Measurements from ENCODE around the gene PKN1.
A peak's percentile ranks its signal among the peaks of the same experiment; 100 is the strongest.

The PKN1 gene

DNA sequence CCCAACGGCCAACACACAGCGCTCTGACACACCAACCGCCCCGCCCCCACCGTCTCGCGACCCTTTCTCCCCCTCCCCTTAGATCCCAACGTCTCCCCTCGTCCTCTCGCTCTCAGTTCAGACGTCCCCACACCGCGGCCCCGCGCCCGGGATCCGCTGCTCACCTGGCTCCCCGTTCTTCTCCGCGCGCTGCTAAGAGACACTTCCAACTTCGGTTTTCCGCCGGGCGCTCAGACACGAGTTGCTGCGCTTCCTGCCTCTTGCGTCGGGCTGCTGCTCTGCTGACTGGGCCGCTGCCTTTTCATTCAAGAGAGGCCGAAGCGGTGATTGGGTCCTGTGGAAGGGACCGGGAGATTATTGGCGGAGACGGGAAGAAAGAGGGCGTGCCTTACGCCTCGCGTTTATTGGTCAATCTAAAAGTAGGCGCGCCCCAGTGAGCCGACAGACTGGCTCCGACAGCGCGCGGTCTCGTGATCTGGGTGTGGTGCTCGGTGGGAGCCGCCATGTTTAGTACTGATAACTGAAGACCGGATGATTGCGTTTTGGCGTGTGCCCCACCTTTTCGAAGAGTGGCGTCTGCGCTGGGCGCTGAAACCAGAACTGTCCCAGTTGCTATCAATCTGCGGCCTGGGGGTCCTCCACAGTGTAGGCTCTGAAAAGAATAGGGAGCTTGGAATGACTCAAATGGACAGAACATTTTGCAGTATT, 13.8 kb upstream of the PKN1 start, which contains the start of gene DDX39A:
Gene DDX39A (minus strand): TSS at position 236 of the 708 bp plus-strand sequence. CDS start 6,121 bp downstream, outside the sequence.
- Histone ChIP-seq H3K4me1 (ENCODE audit: low read length) (peaks cover 32% of the 10 kb centered on the region), H2AFZ (ENCODE audit: low read depth, low read length) (peak within 1 kb of the TSS; percentile 64; the same call in 1 of the 2 replicates)

DNA sequence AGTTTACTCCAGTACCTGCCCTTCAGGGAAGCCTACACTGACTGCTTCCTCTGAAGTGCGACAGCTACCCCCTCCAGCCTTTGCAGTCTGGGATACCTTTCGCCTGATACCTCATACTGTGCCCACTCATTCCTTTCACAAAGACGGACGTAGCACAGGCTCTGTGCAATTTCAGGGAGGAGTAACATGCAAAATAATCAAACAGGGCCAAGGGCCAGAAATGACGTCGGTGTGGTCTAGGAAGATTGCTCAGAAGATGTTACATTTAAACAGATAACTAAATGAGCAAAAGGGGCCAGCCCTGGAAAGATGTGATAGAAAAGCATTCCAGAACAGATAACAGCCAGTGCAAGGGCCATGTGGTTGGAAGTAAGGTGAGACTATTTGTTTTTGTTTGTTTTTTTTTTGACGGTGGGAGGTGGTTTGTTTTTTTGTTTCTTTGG, 7.4 kb upstream of the PKN1 start:
- Histone ChIP-seq H3K9me3 (ENCODE audit: insufficient read depth, low read length) (no peaks in the 10 kb centered on the region), H3K27me3 (ENCODE audit: low read depth, low read length) (peaks cover 4% of the 10 kb centered on the region; the same call in 1 of the 2 replicates), H3K4me1 (ENCODE audit: low read length) (peaks cover 8% of the 10 kb centered on the region; the same call in 1 of the 2 replicates), H3K4me2 (ENCODE audit: low read length) (no peak overlapping the region), H2AFZ (ENCODE audit: low read depth, low read length) (no peak overlapping the region), H3K36me3 (replicated peaks; ENCODE audit: low read depth, low read length) (no peaks in the 10 kb centered on the region), H3K9ac (ENCODE audit: low read length) (no peak overlapping the region), H3K79me2 (ENCODE audit: low read length) (no peaks in the 10 kb centered on the region), H4K20me1 (ENCODE audit: insufficient read depth, low read length) (no peaks in the 10 kb centered on the region), H3K4me3 (ENCODE audit: low read length) (no peak overlapping the region), H3K27ac (ENCODE audit: low read length) (no peak overlapping the region)
- no peak for TF ChIP-seq EZH2phosphoT487 (IDR thresholded peaks at IDR 0.05; ENCODE audit: low read depth)
- TF ChIP-seq, protein P1, sequence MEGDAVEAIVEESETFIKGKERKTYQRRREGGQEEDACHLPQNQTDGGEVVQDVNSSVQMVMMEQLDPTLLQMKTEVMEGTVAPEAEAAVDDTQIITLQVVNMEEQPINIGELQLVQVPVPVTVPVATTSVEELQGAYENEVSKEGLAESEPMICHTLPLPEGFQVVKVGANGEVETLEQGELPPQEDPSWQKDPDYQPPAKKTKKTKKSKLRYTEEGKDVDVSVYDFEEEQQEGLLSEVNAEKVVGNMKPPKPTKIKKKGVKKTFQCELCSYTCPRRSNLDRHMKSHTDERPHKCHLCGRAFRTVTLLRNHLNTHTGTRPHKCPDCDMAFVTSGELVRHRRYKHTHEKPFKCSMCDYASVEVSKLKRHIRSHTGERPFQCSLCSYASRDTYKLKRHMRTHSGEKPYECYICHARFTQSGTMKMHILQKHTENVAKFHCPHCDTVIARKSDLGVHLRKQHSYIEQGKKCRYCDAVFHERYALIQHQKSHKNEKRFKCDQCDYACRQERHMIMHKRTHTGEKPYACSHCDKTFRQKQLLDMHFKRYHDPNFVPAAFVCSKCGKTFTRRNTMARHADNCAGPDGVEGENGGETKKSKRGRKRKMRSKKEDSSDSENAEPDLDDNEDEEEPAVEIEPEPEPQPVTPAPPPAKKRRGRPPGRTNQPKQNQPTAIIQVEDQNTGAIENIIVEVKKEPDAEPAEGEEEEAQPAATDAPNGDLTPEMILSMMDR (IDR thresholded peaks at IDR 0.05; ENCODE audit: low read depth, low read length), result no peak

More for the DNA sequence above, 13.8 kb upstream of the PKN1 start, which contains the start of gene DDX39A:
- Histone ChIP-seq H3K27me3 (ENCODE audit: low read depth, low read length) (no peaks in the 10 kb centered on the region), H3K9ac (ENCODE audit: low read length) (peak within 1 kb of the TSS; percentile 100), H3K27ac (ENCODE audit: low read length) (peak within 1 kb of the TSS; percentile 79), H4K20me1 (ENCODE audit: insufficient read depth, low read length) (peaks cover 35% of the 10 kb centered on the region), H3K79me2 (ENCODE audit: low read length) (peaks cover 49% of the 10 kb centered on the region), H3K4me2 (ENCODE audit: low read length) (peak within 1 kb of the TSS; percentile 95), H3K9me3 (ENCODE audit: insufficient read depth, low read length) (no peaks in the 10 kb centered on the region), H3K4me3 (ENCODE audit: low read length) (peak within 1 kb of the TSS; percentile 98), H3K36me3 (replicated peaks; ENCODE audit: low read depth, low read length) (peaks cover 28% of the 10 kb centered on the region)
- TF ChIP-seq EZH2phosphoT487 (IDR thresholded peaks at IDR 0.05; ENCODE audit: low read depth), result no peak
- TF ChIP-seq, protein P1 (IDR thresholded peaks at IDR 0.05; ENCODE audit: low read depth, low read length), result no peak

DNA sequence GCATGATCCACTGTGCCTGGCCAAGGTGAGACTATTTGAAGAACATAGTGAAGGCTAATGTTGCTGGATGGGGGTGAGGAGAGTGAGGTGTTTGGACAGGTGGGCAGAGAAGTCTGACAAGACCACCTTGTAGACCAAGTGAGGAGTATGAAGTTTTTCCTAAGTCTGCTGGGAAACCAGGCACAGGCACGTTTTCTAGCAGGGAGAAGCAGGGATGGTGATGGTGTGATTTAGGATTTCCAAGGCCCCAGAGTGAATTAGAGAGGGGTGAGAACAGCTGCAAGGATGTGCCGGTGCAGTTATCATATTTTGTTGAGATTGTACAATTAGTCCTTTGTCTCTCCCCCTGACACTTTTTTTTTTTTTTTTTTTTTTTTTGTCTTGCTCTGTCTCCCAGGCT, 5.6 kb upstream of the PKN1 start:
- H2AFZ ChIP-seq (ENCODE audit: low read depth, low read length), result no peak overlapping the region
- H3K9me3 ChIP-seq (ENCODE audit: insufficient read depth, low read length), result no peaks in the 10 kb centered on the region
- no peak for TF ChIP-seq EZH2phosphoT487 (IDR thresholded peaks at IDR 0.05; ENCODE audit: low read depth)
- TF ChIP-seq, protein P1 (IDR thresholded peaks at IDR 0.05; ENCODE audit: low read depth, low read length), result no peak
- H3K4me1 ChIP-seq (ENCODE audit: low read length), result peaks cover 13% of the 10 kb centered on the region
- H3K79me2 ChIP-seq (ENCODE audit: low read length), result no peaks in the 10 kb centered on the region
- H3K27ac ChIP-seq (ENCODE audit: low read length), result no peak overlapping the region
- H4K20me1 ChIP-seq (ENCODE audit: insufficient read depth, low read length), result no peaks in the 10 kb centered on the region
- H3K36me3 ChIP-seq (replicated peaks; ENCODE audit: low read depth, low read length), result no peaks in the 10 kb centered on the region
- H3K9ac ChIP-seq (ENCODE audit: low read length), result no peak overlapping the region
- H3K4me3 ChIP-seq (ENCODE audit: low read length), result no peak overlapping the region
- peaks cover 4% of the 10 kb centered on the region; the same call in 1 of the 2 replicates for H3K27me3 ChIP-seq (ENCODE audit: low read depth, low read length)
- no peak overlapping the region for H3K4me2 ChIP-seq (ENCODE audit: low read length)

DNA sequence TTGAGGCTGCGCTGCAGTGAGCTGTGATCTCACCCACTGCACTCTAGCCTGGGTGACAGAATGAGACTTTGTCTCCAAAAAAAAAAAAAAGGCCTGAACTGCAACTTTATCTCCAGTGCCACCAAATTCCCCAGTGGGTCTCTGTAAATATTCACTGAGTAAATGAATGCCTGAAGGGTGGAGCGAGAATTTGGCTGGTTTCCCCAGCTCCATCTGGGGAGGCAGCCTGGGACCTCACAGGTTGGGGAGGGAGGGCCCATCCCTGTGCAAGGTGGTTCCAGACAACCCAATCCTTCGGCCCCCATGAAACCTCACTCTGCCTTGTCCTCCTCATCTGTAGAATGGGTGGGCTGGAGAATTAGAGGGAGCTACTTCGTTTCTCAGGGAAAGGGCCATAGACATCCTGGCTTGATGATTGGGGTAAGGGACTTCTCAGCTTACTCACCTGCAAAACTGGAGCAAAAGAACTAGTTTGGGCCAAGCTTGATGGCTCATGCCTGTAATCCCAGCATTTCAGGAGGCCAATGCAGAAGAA, 4.2 kb upstream of the PKN1 start:
- H3K27me3 ChIP-seq (ENCODE audit: low read depth, low read length), result peaks cover 4% of the 10 kb centered on the region; the same call in 1 of the 2 replicates

More for the DNA sequence above, 4.2 kb upstream of the PKN1 start:
- Histone ChIP-seq H3K9ac (ENCODE audit: low read length) (no peak overlapping the region), H3K36me3 (replicated peaks; ENCODE audit: low read depth, low read length) (no peaks in the 10 kb centered on the region), H3K4me2 (ENCODE audit: low read length) (no peak overlapping the region), H3K4me1 (ENCODE audit: low read length) (peaks cover 8% of the 10 kb centered on the region), H2AFZ (ENCODE audit: low read depth, low read length) (no peak overlapping the region), H3K79me2 (ENCODE audit: low read length) (peaks cover 13% of the 10 kb centered on the region), H4K20me1 (ENCODE audit: insufficient read depth, low read length) (no peaks in the 10 kb centered on the region), H3K27ac (ENCODE audit: low read length) (no peak overlapping the region), H3K4me3 (ENCODE audit: low read length) (no peak overlapping the region), H3K9me3 (ENCODE audit: insufficient read depth, low read length) (no peaks in the 10 kb centered on the region)
- TF ChIP-seq, protein P1 (IDR thresholded peaks at IDR 0.05; ENCODE audit: low read depth, low read length), result no peak
